T-helper 17 cell (primary cell): ENCODE data around the gene BNIP2. TPM values are rescaled to one million over a fixed set of nuclear protein-coding genes. Genes with fewer than 3 reads are reported as not detected.
A peak's percentile ranks its signal among the peaks of the same experiment; 100 is the strongest.
"Not testable (repeated sequence)": the region's sequence is repeated elsewhere in the genome, so short reads cannot be mapped to it uniquely, and the experiment has no call there.

Source experiments
- ATAC-seq: fragments of 150-1000 bp; cut with Tn5 transposase; 2 replicates; pipeline ENCODE4 v1.10.0; 2021; ENCODE audit warnings: mild to moderate bottlenecking, moderate library complexity
- DNase-seq, 3 donors: peaks; one replicate each; pipeline versions ENCODE4 v3.0.0 to v3.0.0-alpha.2; 2020 to 2021
- H3K9me3 ChIP-seq: one replicate; pipeline ENCODE4 v1.7.0; 2013; ENCODE audit warnings: low read length, mild to moderate bottlenecking; ENCODE audit not compliant: control insufficient read depth, poor library complexity, severe bottlenecking
- H3K27ac Mint-ChIP-seq: one replicate; pipeline ENCODE4 v1.8.0; 2022; ENCODE audit warnings: mild to moderate bottlenecking, moderate library complexity, mixed read lengths
- H3K27me3 Mint-ChIP-seq: one replicate; pipeline ENCODE4 v1.8.0; 2022; ENCODE audit warnings: mixed read lengths
- H3K36me3 Mint-ChIP-seq: one replicate; pipeline ENCODE4 v1.8.0; 2022; ENCODE audit warnings: low read depth, mixed read lengths
- H3K4me1 Mint-ChIP-seq: one replicate; pipeline ENCODE4 v1.8.0; 2022; ENCODE audit warnings: mild to moderate bottlenecking, mixed read lengths
- H3K4me3 Mint-ChIP-seq: one replicate; pipeline ENCODE4 v1.8.0; 2022; ENCODE audit warnings: mild to moderate bottlenecking, moderate library complexity, mixed read lengths
- total RNA-seq, 4 donors: library from RNA in 2 of 4; stranded (reverse) in 2 of 4; gene quantifications; one replicate each; pipeline ENCODE4 v1.2.3 and lab custom pipeline; 2022 to 2026

BNIP2 gene
- total RNA-seq, 2 donors from 2014 or later: 80.1 to 97.3 TPM

DNA sequence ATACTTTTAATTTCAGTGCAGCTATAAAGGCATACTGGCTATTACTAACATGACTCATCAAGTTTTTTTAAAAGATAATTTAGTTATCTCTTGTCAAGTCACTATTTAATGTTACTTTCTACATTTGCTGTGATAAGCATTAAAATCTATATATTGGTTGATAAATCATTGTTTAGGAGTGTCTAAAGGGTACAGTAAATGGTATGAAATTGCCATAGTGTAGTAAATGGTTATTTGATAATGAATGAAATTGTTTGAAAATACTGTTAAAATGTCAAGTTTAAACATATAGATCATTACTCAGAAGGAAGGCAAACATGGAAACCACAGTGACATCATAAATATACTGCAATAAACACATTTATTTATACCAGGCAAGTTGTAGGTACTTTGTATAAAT lies 13.2 kb upstream of the BNIP2 start:
- no peaks in the 10 kb centered on the region for H3K36me3 Mint-ChIP-seq
- no peak overlapping the region for H3K27ac Mint-ChIP-seq
- no peaks in the 10 kb centered on the region for H3K9me3 ChIP-seq
- no peaks in the 10 kb centered on the region for H3K4me1 Mint-ChIP-seq
- H3K4me3 Mint-ChIP-seq: no peak overlapping the region
- DNase-seq: no peak
- H3K27me3 Mint-ChIP-seq: no peaks in the 10 kb centered on the region
- no peak for ATAC-seq

DNA sequence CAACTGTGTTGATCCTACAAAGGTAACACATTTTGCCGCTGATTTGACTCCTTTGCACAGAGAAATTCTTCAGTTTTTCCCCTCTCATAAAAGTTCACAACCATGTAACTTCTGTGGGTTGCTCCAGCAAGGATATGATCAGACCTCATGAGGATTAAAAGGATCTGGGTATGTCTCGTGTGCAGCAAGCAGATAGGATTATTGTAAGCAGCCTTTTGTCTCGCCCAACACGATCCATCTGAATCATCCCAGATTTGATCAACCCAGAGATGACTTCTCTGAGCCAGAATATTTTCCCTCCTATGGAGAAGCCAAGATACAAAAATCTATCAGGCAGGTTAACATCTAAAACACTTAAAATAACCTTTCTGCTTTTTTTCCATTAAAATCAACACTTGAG lies 12.8 kb upstream of the BNIP2 start:
- no peak for ATAC-seq
- H3K36me3 Mint-ChIP-seq: no peaks in the 10 kb centered on the region

DNA sequence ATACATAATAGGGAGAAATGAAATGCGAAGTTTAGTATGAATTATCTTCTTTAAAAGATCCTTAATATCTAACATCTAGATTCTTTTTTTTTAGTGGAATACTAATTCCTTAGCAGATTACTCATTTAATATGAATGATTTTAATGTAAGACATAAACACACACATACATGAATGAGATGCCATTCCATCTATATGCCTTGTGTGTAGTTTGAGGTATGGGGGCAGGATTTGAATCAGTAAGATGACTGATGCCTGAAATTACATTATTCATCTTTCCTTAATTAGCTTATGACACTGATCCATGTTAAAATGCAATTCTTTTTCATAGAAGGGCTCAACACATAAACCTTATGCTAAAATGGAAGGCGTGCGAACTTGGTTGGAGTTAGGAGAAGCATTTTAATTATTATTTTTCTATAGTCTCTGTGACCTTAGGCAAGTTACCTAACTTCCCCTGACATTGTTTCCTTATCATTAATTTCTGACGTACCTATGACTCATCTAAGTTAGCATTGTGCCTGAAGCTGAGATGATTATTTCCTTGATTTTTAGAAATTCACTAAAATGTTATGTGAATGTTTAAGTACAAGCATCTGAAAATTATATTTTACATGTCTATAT lies 10.8 kb upstream of the BNIP2 start:
- no peaks in the 10 kb centered on the region for H3K36me3 Mint-ChIP-seq

More for the DNA sequence above, 12.8 kb upstream of the BNIP2 start:
- DNase-seq: no peak
- no peaks in the 10 kb centered on the region for H3K27me3 Mint-ChIP-seq
- H3K4me3 Mint-ChIP-seq: no peak overlapping the region
- no peaks in the 10 kb centered on the region for H3K9me3 ChIP-seq
- H3K4me1 Mint-ChIP-seq: no peaks in the 10 kb centered on the region
- H3K27ac Mint-ChIP-seq: no peak overlapping the region

DNA sequence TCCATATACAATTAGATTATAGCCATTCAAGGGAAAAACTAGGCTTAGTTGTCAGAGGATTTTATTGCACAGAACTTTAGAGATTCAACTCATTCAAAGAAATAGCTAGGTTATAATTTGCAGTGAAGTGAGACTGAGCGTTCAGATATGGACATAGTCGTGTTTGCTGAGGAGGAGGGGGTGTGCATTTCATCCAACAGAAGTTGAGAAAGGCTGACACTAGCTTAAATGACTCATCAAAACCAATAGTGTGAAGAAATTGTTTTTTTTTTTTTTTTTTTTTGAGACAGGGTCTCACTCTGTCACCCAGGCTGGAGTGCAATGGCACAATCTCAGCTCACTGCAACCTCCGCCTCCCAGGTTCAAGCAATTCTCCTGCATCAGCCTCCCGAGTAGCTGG lies 8.9 kb upstream of the BNIP2 start:
- not testable (repeated sequence) for H3K36me3 Mint-ChIP-seq, H3K4me3 Mint-ChIP-seq, H3K4me1 Mint-ChIP-seq, H3K27ac Mint-ChIP-seq, H3K9me3 ChIP-seq, ATAC-seq, H3K27me3 Mint-ChIP-seq, DNase-seq

More for the DNA sequence above, 10.8 kb upstream of the BNIP2 start:
- ATAC-seq (no peak), DNase-seq (no peak)
- Mint-ChIP-seq H3K27me3 (no peaks in the 10 kb centered on the region), H3K4me3 (no peak overlapping the region), H3K27ac (no peak overlapping the region), H3K4me1 (no peaks in the 10 kb centered on the region)
- no peaks in the 10 kb centered on the region for H3K9me3 ChIP-seq

DNA sequence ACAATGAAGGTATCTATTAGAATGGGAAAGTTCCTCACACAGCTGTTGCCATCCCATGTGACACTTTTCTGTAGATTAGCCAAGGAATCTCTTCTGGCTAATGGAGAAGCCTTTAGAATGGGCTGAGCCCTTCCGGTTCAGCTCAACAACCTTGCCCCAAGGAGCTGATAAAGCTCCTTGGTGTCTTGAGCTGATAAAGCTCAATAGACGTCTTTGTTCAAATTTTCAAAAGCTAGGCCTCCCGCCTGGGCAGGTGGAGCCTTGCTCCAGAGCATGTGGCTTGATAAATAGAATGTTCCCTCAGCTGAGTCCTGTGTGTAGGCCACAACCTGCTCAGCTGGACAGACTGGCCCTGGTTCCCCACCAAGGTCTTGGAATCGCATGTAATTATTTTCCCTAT lies 7.2 kb upstream of the BNIP2 start:
- ATAC-seq: no peak
- H3K4me1 Mint-ChIP-seq: peaks cover 4% of the 10 kb centered on the region
- DNase-seq: no peak
- H3K9me3 ChIP-seq: no peaks in the 10 kb centered on the region
- H3K27ac Mint-ChIP-seq: no peak overlapping the region
- no peaks in the 10 kb centered on the region for H3K27me3 Mint-ChIP-seq
- H3K36me3 Mint-ChIP-seq: peaks cover 4% of the 10 kb centered on the region
- H3K4me3 Mint-ChIP-seq: no peak overlapping the region

DNA sequence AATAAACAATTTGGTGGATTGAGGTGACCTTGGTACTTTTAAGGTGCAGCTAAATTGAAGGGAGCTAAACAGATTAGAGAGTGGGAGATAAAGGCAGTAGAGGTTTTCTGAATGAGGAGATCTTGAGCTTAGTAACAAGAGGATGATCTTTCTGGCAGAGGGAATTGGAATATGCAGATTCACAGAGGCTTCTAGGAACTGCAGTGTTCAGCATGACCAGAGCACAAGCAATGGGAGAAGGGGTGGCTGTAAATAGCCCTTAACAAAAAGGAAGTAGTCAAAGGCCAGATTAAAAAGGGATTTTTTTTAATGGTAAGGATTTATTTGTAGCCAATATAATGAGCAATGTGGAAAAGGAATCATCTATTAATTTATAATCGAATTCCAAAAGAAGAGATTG lies 5.7 kb upstream of the BNIP2 start:
- H3K36me3 Mint-ChIP-seq: peaks cover 4% of the 10 kb centered on the region
- DNase-seq (no peak), ATAC-seq (no peak)
- H3K27me3 Mint-ChIP-seq: no peaks in the 10 kb centered on the region
- peak overlapping the region; percentile 66 for H3K27ac Mint-ChIP-seq
- no peaks in the 10 kb centered on the region for H3K9me3 ChIP-seq
- H3K4me1 Mint-ChIP-seq: peaks cover 9% of the 10 kb centered on the region
- H3K4me3 Mint-ChIP-seq: no peak overlapping the region

DNA sequence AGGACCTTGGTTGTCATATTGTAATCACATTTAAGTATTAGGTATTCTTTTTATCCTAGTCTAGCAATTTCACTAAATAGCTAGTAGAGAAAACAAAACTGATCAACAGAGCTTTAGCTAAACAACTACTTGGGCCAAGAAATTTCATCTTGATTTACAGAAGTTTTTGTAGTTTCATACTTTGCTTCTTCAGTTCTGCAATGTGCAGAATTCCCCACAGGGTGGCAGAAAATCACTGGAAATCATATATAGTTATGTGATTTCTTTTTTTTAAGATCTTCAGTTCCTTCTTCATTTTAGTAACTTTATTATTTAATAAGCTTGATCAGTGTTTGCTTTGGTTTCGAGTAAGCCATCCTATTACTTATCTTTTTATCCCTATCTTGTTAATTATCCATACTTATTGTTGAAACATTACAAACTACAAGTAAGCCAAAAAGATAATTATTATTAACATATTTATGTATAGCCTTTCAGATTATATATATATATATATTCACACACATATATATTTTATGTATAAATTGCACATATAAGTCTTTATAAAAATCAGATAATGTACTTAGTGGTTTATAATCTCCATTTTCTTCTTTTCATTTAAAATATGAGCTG lies 2.2 kb upstream of the BNIP2 start:
- Mint-ChIP-seq H3K27ac (peak overlapping the region; percentile 99), H3K27me3 (no peaks in the 10 kb centered on the region), H3K36me3 (peaks cover 7% of the 10 kb centered on the region), H3K4me3 (peak overlapping the region; percentile 39), H3K4me1 (peaks cover 19% of the 10 kb centered on the region)
- H3K9me3 ChIP-seq: no peaks in the 10 kb centered on the region
- ATAC-seq (no peak), DNase-seq (peak in 1 of 3 donors; percentile 32)

DNA sequence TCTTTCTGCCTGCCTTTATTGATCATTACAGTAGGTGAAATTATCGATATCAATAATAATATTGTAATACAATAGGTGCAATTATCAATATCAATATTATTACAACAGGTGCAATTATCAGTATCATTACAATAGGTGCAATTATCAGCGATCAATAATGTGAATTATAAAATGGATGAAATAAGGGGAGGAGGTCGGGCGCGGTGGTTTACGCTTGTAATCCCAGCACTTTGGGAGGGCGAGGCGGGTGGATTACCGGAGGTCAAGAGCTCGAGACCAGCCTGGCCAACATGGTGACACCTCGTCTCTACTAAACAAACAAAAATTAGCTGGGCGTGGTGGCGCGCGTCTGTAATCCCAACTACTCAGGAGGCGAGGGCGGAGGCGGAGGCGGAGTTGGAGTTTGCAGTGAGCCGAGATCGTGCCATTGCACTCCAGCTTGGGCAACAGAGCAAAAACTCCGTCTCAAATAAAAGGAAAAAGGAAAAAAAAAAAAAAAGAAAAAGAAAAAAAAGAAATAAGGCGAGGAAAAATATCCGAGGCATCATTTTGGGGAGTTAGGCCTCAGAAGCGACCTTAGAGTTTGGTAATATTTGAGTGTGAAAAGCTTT lies 611 bp upstream of the BNIP2 start:
- peaks cover 28% of the 10 kb centered on the region for H3K4me1 Mint-ChIP-seq
- ATAC-seq (peak; percentile 41), DNase-seq (peak; percentile 43 to 49 (median 46))
- H3K27ac Mint-ChIP-seq: peak overlapping the region; percentile 99
- H3K36me3 Mint-ChIP-seq: peaks cover 6% of the 10 kb centered on the region
- no peaks in the 10 kb centered on the region for H3K9me3 ChIP-seq
- no peaks in the 10 kb centered on the region for H3K27me3 Mint-ChIP-seq
- H3K4me3 Mint-ChIP-seq: peak overlapping the region; percentile 95

DNA sequence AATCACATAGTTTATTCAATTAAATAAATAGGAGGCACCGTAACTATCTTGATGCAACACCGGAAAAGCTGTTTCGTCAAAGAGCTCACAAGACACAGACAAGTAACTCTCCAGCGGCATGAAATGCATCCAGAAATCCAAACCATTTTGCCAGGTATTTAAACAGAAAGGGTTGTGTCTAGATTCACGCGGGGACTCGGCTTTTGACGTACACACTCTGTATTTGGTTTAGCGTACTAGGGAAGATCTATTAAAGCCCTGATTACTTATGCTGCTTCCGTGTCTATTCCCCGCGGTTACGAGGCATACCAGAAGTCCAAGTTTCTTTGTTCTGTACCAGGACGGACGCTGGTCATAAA lies 718 bp downstream of the BNIP2 start:
- Mint-ChIP-seq H3K27me3 (no peaks in the 10 kb centered on the region), H3K36me3 (peaks cover 3% of the 10 kb centered on the region), H3K4me1 (peaks cover 30% of the 10 kb centered on the region), H3K4me3 (peak overlapping the region; percentile 95), H3K27ac (peak overlapping the region; percentile 99)
- DNase-seq: no peak
- peak; percentile 4 for ATAC-seq
- H3K9me3 ChIP-seq: no peaks in the 10 kb centered on the region

DNA sequence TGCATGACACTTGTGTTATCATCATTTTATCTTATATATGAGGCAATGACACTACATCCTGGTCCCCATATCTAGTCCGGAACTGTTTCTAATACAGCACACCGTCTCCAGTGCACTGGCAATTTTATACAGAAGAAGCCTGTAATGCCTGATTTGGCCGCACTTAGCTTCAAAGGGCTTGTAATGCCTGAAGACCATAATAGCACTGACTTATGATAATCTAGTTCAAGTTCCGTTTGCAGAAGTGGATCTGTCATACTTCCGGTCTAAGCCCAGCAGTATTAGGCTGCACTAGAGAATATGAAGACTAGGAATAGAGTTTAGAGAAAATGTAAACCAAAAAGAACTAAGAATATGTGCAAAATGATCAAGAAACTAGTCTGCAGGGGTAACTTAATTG lies 1.3 kb downstream of the BNIP2 start:
- Mint-ChIP-seq H3K27ac (peak overlapping the region; percentile 99), H3K27me3 (no peaks in the 10 kb centered on the region), H3K4me1 (peaks cover 36% of the 10 kb centered on the region), H3K36me3 (peaks cover 3% of the 10 kb centered on the region), H3K4me3 (peak overlapping the region; percentile 95)
- ATAC-seq: peak; percentile 20
- DNase-seq: no peak
- no peaks in the 10 kb centered on the region for H3K9me3 ChIP-seq

DNA sequence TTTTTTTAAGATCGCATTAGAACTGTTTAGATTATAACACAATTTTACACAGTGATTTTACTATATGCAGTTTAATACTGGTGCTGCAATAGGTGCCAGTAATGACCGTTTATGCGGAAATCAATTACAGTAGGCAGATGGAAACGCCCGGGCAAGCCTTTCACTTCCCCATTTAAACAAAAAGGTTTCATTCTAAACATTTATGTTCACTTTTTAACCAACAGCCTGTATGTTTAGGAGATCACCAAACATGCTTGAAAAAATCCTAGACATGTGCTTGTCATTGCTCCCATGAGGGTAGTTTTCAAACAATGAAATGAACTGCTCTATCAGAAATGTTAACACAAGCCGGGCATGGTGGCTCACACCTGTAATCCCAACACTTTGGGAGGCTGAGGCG lies 2.7 kb downstream of the BNIP2 start:
- ATAC-seq: no peak
- H3K36me3 Mint-ChIP-seq: peaks cover 3% of the 10 kb centered on the region
- DNase-seq: no peak
- H3K27ac Mint-ChIP-seq: peak overlapping the region; percentile 99
- no peaks in the 10 kb centered on the region for H3K27me3 Mint-ChIP-seq
- peak overlapping the region; percentile 60 for H3K4me3 Mint-ChIP-seq
- H3K9me3 ChIP-seq: no peaks in the 10 kb centered on the region
- H3K4me1 Mint-ChIP-seq: peaks cover 37% of the 10 kb centered on the region

DNA sequence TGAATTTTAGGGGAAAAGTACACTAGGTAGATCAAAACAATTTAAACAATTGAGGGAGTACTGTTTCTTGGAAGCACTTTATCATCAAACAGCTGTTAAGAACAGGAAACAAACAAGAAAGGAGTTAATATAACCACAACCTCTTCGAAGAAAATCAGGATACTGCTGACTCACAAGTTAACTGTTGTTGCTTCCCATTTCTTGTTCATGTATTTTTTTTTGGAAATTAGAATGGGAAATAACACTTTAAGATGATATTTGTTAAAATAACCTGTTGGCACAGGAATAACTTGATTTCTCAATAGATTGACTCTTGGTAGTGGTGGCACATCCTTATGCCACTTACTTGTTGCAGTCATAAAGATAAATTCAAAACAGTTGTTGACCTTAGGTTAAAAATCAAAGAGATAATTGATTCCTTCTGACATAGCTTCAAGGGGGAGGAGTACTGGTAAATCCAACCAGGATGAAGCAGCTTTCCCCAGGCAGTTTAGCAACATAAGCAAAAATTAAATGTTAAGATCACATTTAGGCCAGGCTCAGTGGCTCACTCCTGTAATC lies 3.3 kb downstream of the BNIP2 start:
- H3K4me1 Mint-ChIP-seq: peaks cover 33% of the 10 kb centered on the region
- no peak for ATAC-seq

DNA sequence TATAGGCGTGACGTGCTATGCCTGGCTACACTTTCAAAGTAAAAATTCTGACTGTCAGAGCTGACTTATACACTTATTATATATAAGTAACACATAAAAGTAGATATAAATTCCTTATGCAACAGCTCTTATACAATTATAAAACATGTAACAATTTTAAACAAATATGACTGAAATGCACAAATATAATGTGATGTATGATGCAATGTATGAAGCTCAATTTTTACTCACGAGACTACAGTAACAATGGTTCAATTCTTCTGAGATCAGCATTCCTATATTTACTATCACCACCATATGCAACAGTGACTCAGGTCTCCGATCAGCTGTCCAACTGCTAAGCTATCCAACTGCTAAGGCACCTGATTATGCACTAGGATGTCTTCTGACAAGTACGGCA lies 8.2 kb downstream of the BNIP2 start:
- Mint-ChIP-seq H3K4me1 (peaks cover 23% of the 10 kb centered on the region), H3K27ac (no peak overlapping the region), H3K36me3 (peaks cover 2% of the 10 kb centered on the region), H3K4me3 (no peak overlapping the region), H3K27me3 (no peaks in the 10 kb centered on the region)
- DNase-seq: no peak
- H3K9me3 ChIP-seq: no peaks in the 10 kb centered on the region
- ATAC-seq: no peak

More for the DNA sequence above, 3.3 kb downstream of the BNIP2 start:
- Mint-ChIP-seq H3K27ac (peak overlapping the region; percentile 45), H3K27me3 (no peaks in the 10 kb centered on the region), H3K4me3 (peak overlapping the region; percentile 72), H3K36me3 (peaks cover 3% of the 10 kb centered on the region)
- DNase-seq: no peak
- H3K9me3 ChIP-seq: no peaks in the 10 kb centered on the region
